ENCODE results near the gene IFITM5. TPM values are rescaled to one million over a fixed set of nuclear protein-coding genes. Genes with fewer than 3 reads are reported as not detected.
A peak's percentile ranks its signal among the peaks of the same experiment; 100 is the strongest.
"Not testable (repeated sequence)": the region's sequence is repeated elsewhere in the genome, so short reads cannot be mapped to it uniquely, and the experiment has no call there.

Gene IFITM5
- total RNA-seq, 1 experiment from 2014 or later: not detected

DNA sequence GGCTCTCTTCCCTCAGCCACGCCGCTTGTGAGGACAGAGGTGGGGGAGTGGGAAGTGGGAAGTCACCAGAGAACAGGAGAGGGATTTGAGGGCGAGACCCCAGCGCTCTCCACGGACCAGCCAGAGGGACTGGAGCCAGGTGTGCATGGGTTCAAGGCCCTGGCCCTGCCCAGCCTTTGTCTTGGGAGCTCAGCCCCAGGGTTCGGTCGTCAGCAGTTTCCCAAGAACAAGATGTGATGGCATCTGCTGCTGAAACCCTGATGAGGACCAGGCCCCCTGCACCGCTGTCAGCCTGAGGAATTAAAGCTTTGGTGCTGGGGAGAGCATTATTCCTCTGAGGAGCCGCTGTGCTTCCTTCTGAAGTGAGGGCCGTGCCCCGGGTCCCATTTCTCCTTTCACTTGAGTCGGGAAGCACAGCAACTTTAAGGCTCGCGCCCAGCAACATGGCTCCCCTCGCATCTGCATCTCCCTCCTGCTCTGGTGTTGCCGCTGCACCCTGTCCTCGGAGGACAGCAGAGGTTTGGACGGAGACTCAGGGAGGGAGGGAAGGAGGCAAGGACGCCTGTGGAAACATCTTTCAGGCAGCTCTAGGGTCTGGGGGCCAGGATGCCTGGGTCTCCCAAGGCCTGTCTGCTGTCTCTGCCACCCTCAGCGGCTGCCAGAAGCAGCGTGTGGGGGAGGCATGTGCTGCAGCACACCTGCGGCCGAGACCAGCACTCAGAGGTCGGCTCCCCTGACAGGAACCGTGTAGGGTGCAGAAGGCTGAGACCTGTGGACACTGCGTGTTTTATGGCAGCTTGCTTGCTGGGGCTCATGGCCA is 3.8 kb downstream of the IFITM5 start:
- no peak for DNase-seq (ENCODE audit: low spot score)

DNA sequence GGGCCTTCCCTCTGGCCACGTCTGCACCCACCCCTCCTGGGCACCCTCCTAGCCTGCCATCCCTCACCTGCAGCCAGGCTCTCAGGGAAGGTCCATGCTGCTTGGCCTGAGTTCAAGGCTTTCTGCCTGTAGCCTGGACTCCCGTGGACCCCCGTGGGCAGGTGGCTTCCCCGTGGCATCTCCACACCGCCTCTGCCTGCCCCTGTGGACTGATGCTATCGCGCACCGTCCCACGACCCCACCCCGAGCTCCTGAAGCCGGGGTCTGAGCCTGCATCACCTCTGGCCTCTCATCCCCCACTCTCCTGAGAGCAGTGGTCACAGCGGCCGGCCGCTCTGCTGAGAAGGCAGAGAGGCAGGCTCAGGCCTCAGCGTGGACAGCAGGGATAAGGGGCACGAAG is 4.5 kb downstream of the IFITM5 start:
- DNase-seq (ENCODE audit: low spot score): no peak

DNA sequence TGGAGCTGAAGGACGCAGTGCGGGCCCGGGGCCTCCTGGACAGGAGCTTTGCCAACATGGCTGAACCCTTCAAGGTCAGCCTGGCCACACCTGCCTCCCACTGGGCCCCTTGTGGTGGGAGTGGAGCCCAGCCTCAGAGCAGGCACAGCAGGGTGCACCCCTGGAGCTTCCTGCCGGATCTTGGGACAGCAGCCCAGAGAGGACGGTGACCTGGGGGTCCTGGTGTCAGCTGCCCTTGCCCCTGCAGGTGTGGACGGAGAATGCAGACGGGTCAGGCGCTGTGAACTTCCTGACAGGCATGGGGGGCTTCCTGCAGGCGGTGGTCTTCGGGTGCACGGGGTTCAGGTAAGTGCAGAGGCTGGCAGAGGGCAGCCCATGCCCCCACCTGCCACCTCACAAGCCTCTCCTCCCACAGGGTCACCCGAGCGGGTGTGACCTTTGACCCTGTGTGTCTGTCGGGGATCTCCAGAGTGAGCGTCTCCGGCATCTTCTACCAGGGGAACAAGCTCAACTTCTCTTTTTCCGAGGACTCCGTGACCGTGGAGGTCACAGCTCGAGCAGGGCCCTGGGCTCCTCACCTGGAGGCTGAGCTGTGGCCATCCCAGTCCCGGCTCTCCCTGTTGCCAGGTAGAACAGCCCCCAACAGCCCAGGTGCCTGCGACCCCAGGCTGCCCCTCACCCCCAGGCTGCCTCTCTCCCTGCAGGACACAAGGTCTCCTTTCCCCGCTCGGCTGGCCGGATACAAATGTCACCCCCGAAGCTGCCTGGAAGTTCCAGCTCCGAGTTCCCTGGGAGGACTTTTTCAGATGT is 5.3 kb downstream of the IFITM5 start:
- DNase-seq (ENCODE audit: low spot score): no peak

DNA sequence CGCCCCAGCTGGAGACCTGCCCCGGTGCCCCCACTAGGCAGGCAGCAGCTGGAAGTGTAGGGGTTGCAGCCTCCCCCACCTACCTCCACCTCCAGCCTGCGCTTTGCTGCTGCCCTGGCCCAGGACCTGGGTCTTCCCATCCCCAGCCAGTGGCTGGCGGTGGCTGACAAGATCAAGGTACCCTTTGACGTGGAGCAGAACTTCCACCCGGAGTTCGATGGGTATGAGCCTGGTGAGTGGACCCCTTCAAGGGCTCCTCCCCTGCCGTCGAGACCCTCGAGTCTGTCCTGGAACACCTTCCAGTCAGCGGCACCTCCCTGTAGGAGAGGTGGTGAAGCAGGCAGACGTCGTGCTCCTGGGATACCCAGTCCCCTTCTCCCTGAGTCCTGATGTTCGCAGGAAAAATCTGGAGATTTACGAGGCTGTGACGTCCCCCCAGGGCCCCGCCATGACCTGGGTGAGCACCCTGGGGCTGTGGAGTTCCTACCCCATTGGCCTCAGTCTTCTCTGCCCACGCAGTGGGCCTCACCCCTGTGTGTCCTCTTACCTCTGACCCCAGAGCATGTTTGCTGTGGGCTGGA is 6.0 kb downstream of the IFITM5 start:
- DNase-seq (ENCODE audit: low spot score): no peak

DNA sequence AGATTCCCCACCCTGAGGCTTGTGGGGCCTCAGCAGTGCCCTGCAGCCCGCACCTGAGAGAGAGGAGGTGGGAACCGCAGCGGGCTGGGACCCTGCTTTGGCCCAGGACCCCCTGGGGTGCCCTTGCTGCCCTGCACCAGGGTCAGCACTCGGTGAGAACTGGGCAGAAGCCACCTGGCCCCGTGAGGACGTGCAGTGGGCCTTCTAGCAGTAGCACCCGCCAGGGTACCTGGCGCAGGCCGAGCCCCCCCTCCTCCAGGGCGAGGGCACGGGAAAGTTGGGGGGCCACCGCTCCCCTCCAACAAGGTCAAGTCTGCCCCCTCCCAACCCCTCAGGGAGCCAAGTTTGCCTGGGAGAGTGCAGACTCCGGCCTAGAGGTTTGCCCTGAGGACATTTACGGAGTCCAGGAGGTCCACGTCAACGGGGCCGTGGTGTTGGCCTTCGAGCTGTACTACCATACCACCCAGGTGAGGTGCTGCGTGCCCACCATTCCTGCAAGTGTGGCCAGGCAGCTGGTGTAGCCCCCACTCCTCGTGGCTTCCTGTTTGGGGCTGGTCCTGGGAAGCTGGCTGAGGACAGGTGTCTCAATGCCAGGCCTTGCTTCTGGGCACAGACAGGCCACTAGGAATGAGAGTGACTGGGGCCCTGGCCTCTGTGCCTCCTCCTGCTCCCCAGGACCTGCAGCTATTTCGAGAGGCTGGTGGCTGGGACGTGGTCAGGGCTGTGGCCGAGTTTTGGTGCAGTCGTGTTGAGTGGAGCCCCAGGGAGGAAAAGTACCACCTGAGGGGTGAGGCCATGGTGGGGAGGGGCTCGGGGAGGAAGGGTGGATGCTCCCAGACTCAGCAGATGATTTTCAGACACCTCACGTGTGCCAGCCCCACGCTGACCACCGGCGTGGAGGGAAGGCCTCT is 6.9 kb downstream of the IFITM5 start:
- no peak for DNase-seq (ENCODE audit: low spot score)

DNA sequence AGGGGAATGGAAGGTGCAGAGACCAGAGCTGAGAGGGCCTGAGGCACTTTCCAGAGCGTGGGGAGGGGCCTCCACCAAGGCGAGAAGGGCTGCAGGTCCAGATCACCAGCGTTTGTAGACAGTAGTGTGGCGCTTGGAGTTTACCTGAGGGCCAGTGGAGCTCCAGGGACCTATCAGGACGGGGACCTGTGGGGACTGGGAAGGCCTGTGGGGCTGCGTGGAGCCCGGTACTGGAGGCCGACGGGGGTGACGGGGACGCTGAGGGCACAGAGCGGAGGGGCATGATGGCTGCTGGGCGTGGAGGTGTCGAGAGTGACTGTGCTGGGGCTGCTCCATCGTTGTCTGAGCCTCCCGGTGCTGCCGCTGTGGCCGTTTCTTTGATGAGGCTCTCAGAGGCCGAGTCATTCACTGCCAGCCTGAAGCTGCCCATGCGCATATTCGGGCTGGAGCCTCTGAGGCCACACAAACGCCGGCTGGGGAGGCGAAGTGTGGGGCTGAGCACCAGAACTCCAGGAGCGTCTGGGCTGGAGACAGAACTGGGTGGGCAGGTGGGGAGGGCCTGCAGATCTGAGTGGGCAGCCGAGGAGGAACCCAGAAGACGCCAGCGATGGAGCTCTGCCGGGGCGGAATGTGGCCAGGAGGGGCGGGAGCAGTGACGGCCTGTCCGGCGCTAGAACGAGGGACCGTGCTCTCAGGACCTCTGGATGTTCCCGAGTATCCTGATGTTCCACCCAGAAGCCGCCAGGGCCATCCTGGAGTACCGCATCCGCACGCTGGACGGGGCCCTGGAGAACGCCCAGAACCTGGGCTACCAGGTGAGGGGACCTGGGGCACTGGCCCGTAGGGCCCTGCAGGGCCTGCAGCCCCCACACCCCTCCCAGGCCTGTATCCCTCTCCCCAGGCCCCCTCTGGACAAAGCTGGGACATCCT is 7.8 kb downstream of the IFITM5 start:
- DNase-seq (ENCODE audit: low spot score): no peak

GRCh38 chr11:290621-291231 is 8.6 kb downstream of the IFITM5 start:
- DNase-seq (ENCODE audit: low spot score): no peak

- DNase-seq (ENCODE audit: low spot score): no peak
Measured at GRCh38 chr11:289712-290620, 9.4 kb downstream of the IFITM5 start.

DNA sequence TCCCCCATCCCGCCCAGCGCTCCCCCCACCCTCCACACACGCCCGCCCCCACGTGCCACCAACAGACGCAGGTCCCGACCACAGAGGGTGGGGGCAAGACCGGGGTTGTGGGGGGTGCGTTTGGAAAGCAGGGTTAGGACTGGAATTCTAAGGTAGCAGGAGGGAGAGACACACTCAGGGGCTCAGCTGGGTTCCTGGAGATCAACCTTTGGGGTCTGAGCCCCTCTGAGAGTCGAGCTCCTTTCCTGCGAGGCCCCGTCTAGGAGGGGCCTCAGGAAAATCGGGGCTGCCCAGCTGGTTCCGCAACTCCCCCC is 10.0 kb downstream of the IFITM5 start:
- no peak for DNase-seq (ENCODE audit: low spot score)

GRCh38 chr11:288478-289397 is 10.6 kb downstream of the IFITM5 start, which contains the start of gene PGGHG:
TSS of gene PGGHG (plus strand) at chr11:289126. CDS start at chr11:289817, 691 bp downstream.
- DNase-seq (ENCODE audit: low spot score): peak; percentile 46

DNA sequence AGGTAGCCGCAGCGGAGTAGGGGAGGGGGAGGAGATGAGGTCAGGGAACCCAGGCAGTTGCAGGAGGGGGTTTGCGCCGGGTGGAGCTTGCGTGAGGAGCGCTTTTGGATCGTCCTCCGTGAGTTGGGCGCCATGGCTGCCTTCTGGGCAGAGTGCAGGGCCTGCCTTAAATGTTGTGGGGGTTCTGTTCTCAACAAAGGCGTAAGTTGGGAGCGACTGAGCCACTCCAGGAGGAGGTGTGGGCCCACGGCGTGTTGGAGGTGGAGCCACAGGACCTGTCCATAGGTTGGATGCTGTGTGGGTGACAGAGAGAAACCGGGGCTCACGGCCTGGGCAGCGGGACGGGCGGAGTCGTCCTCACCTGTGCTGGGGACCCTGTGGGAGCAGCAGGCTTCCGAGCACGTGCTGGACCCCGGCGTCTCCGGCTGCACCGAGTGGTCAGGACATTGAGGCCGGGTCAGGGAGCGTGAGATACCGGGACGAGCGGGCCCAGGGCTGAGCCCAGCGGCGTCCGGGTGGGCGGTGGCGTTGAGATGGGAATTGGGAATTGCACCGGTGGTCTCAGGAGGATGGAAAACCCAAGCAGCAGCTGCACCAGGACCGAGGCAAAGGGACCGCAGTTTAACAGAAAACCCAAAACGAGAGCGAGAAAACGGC is 11.4 kb downstream of the IFITM5 start:
- no peak for DNase-seq (ENCODE audit: low spot score)

DNA sequence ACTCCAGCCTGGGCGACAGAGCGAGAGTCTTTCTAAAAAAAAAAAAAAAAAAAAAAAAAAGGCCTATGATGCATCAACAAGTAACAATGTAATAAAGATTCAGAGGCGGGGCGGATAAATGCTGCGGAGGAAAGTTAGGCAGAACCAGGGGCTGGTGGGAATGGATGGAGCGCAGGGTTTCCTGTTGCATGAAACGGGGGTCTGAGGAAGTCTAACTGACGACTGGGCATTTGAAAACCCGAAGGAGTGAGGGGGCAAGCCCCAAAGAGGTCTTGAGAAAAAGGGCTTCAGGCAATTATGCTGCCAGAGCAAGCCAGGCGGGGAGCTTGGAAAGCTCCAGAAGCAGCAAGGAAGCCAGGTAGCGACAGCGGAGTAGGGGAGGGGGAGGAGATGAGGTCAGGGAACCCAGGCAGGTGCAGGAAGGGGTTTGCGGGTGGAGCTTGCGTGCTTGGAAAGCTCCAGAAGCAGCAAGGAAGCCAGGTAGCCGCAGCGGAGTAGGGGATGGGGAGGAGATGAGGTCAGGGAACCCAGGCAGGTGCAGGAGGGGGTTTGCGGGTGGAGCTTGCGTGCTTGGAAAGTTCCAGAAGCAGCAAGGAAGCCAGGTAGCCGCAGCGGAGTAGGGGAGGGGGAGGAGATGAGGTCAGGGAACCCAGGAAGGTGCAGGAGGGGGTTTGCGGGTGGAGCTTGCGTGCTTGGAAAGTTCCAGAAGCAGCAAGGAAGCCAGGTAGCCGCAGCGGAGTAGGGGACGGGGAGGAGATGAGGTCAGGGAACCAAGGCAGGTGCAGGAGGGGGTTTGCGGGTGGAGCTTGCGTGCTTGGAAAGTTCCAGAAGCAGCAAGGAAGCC is 12.1 kb downstream of the IFITM5 start:
- not testable (repeated sequence) for DNase-seq (ENCODE audit: low spot score)

DNA sequence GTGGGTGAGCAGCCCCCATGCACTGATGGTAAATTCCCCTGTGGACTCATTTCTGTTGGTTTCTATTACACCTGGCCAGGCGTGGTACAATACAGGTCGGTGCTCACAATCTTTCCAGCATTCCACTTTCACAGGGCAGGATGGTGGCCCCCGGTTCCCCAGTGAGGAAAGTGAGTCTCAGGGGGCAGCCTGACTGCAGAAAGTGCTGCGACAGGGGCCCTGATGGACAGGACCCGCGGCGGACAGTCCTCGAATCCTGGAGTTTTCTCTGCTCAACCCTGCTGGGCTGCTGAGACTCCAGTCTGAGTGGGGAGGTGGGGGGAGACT is 13.5 kb downstream of the IFITM5 start:
- DNase-seq (ENCODE audit: low spot score): no peak

DNA sequence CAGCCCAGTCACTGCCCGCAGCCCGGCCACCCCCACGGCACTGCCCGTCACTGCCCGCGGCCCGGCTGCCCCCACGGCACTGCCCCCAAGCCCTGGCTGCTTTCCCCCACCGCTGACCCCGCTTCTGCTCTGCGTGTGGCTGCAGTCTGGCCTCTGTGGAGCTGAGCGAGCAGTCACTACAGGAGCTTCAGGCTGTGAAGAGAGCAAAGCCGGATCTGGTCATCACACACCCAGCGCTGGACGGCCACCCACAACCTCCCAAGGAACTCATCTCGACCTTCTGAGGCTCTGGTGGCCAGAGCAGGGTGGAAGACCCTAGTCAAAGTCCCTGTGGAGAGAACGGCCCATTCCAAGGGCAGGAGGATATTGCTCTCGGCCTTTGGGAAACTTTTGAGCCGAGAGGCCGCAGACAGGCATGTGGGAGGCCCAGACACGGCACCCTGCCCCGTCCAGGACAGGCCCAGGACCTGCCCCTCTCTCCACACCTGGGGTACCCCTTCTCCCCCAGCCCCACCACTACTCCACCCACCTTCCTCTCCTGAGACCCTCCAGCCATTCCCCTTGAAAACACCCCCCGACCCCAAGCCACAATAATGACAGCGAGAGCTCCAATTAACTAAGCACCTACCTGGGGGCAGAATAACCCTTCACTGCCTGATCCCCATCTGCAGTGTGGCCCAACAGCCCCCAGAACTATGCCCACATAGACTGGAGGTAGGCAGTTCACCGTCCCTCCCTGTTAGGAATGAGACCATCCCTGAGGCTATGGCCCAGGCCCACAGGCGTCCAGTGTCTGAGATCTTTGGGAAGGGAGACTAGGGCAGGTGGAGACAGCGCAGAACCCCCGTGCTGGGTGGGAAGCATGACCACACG is 14.1 kb downstream of the IFITM5 start:
- DNase-seq (ENCODE audit: low spot score): no peak
